ENCODE data around the gene HINT2.

The HINT2 gene

GRCh38 chr9:35840881-35841644 lies 26.2 kb upstream of the HINT2 start:
- no peak for DNase-seq

- DNase-seq = no peak
These were observed 25.1 kb upstream of the HINT2 start for GRCh38 chr9:35839926-35840325.

DNA sequence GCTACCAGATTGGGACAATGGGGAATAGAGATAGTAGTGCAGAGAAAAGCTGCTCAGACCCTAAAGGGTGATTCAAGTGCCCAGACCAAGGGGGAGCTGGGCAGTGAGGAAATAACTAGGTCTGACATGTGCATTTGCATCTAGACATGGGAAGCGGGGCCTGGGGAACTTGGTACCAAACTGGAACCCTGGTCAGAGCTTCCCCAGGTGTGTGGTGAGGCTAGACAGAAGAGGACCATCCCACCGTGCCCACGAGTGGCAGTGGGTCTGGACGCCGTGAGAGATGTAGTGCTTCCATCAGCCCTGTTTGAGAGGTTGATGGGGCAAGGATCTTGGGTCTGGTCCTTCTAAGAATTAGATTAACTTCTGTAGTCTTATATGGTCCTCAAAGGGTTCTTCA lies 21.8 kb upstream of the HINT2 start:
- no peak for DNase-seq

DNA sequence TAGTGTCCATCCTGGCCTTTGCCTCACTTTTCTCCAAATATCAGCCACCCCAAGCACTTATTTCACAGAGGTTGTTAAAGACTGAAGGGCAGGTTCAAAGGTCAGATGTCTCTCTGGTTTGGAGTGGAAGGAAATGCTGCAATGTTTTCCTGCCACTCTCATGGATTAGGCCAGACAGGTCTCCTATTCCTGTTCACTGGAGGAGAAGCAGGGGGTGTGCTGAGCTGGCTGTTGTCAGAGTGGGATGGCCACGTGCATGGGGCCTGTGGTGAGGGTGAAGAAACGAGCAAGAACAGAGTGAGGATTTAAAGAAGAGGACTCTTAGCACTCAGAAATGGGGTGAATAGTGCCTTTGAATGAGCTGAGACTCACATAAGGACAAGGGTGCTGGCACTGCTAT lies 20.9 kb upstream of the HINT2 start:
- DNase-seq = no peak

- no peak for DNase-seq
These were observed 20.4 kb upstream of the HINT2 start for GRCh38 chr9:35835216-35835632.

DNA sequence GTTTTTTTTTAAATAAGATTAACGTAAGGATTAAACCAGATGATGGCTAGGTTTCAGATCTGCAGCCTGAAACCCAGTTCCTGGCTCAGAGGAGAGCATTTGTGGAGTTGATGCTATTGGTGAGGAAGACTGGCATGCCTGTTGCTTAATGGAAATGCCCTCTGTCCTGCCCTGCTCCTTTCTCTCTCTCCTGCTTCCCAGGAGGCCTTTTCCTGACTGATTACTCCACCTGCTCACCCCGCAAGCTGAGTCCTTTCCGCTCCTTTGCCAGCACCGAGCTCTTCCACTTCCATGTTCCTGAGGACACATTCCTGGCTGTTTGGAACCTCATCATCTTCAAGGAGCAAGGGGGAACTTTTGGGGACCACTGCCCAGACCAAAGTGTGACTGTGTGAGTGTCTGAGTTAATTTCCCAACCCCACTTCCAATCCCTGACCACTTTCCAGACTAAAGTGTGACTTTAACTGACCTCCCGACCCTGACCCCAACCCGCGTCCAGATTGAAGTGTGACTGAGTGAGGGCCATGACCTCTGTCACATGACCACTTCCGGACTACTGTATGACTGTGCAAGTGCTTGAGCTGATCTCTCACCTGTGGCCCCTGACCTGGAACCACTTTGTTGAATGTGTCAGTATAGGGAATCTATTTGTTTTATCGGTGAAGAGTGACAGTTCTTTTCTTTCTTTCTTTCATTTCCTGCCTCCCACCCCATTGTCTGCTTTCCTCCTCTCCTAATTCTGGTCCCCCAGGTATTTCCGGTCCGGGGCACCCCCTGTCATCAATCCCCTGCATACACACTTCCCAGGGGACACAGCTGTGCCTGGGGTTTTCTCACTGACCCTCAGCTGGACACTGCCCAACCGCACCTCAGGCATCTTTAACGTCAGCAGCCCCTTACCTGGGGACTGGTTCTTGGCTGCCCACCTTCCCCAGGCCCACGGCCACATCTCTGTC lies 19.7 kb upstream of the HINT2 start:
- DNase-seq = no peak

DNA sequence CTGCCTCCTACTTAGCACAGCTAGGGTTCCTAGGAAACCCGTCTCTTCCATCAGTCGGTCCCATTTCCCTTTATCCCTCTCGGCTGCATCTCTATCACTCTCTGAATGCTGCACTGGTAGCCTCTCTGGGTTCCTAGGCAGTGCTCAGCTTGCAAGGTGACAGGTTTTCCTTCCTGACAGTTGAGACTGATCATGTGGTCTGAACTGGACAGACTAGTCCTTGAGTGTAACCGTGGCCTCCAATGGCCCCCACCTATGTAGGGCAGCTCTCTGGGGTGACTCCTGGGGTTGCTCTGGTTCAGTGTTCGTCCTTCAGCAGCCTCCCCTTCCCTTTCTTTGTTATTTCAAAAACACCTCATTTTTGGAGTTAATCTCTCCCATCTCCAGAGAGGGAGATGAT lies 18.0 kb upstream of the HINT2 start:
- no peak for DNase-seq

- DNase-seq = no peak
These were observed 16.2 kb upstream of the HINT2 start for GRCh38 chr9:35831040-35831439.

DNA sequence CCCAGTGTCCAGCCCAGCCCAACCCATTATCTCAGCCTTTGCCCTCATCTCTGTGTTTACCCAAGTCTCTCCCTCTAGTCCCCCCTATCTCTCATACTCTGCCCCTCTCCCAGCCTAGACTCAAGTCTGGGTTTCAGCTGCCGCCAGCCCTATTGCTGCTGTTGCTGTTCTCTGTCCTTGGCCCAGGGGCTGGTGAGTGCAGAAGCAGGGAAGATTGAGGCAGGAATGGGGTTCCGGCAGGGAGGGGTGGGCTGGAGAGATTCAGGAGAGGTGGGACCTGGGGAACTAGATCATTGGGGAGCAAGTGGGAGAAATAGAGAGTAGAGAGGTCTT lies 14.9 kb upstream of the HINT2 start:
- no peak for DNase-seq

- DNase-seq = peak; percentile 91
These were observed 14.4 kb upstream of the HINT2 start, which contains the start of gene TMEM8B for GRCh38 chr9:35829084-35829763. TSS of gene TMEM8B (plus strand) at chr9:35829228. CDS start at chr9:35829448, 220 bp downstream.

- DNase-seq = no peak
These were observed 13.9 kb upstream of the HINT2 start, which contains the start of gene FAM221B for GRCh38 chr9:35828716-35829083. TSS of gene FAM221B (minus strand) at chr9:35828732. CDS start at chr9:35826161, 2,571 bp downstream.

GRCh38 chr9:35827486-35827885 lies 12.6 kb upstream of the HINT2 start:
- DNase-seq = no peak

DNA sequence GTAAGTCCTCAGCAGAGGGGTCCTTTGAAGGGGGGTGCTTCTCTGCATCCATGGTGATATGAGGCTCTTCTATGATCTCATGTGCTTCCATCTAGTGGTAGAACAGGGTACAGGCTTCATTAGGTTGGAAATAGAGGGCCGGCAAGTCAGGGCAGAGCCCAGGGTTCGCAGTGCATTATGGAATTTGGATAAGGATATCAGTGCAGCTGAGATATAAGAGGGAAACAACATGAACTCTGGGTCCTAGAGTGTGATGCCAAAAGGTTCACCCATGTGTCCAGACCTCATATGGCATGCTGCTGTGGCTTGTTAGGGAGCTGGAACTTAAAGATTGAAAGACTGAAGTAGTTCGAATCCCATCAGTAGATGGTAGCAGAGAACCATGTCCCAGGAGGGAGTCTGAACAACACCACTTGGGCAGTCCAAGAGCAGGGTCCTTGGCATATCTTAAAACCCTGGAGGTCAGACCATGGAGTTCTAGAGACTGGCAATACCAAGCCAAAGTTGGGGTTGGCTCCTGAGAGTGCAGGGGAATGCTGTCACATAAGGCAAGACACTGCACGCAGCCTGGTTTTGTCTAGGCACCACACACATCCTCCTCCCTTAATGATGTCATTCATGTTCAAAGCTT lies 11.3 kb upstream of the HINT2 start:
- DNase-seq = peak; percentile 52

DNA sequence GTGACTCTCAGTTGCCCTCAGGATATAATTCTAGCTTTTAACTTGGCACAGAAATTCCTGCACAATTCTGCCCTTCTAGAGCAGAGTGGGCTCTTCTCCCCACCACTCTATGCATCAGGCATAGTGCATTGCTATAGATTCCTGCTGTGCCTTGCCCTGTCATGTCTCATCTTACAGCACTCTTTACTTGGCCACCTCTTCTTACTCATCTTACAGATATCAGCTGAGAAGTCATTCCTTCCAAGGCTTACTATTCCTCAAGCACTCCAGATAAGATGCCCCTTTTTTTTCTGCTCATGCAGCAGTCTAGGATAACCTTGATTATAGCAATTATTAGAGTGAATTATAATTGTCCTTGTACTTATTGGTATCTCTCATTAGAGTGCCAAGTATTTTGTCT lies 8.1 kb upstream of the HINT2 start:
- no peak for DNase-seq

- no peak for DNase-seq
These were observed 5.2 kb upstream of the HINT2 start for GRCh38 chr9:35820076-35820475.

GRCh38 chr9:35818341-35818740 lies 3.5 kb upstream of the HINT2 start:
- DNase-seq = no peak

GRCh38 chr9:35816708-35817107 lies 1.9 kb upstream of the HINT2 start:
- DNase-seq = no peak

GRCh38 chr9:35814106-35814840 lies 569 bp downstream of the HINT2 start:
- DNase-seq = peak; percentile 50

DNA sequence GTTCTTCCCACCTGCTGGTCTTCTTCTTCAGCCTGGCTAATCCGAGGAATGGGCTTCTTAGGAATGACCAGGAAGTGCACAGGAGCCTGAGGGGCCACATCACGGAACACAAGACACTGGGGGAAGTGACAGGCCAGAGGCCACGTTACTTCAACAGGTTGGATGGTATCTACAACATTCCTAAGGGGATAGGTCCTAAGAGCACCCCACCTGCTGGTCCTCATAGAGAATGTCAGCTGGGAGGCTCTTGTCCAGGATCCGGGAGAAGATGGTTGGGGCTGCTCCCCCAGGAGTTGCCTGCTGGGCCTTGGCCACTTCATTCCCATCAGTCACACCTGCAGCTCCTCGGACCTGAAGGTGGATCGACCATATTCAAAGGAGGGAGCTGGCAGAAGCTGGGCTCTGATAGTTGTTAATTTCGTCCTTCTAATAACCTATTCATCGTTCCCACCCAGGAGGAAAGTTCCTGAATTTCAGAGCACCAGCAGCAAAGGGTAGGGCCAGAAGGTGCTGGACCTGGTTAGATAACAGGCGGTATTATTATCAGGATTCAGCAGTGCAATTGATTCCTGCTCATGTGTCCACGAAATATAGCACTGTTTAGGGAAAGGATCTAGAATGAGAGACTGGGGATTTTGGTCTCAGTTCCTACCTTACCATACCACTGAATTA lies 1.3 kb downstream of the HINT2 start:
- DNase-seq = no peak

DNA sequence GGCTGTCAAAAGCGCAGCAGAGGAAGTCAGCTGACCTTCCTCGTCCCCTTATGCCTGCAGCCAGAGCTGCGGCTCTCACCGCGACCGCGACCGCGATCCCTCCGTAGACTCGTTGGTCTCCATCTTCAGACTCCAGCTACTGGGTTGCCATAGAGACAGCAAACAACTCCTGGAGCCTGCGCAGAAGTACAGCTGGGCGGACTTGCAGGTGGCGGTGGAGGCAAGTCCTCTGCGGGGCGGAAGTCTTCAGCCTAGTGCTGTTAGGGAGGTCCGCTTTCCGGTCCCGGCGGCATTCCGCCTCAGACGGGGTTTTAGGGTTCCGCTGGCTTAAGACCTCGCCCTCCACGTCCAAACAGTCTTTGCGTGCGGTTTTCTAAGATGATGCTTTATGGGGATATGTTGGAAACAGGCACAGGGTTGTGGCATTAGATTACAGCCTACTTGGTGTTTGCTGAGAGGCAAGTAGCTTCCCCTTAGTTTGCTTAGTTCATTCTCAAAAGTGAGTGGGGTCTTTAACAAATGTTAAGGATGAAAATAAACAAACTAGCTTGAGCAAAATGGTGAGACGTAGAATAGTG lies 2.7 kb downstream of the HINT2 start, which contains the start of gene SPAG8:
Gene SPAG8 (minus strand): TSS at position 238 of the 578 bp plus-strand sequence. CDS start 115 bp downstream, at position 123.
- peak; percentile 98 for DNase-seq
